HL-60 (cell line): Measurements from ENCODE around the gene MAEA.

Experiments
- CTCF ChIP-seq: IDR thresholded peaks from one replicate; pipeline ENCODE4 v1.5.1; 2011; ENCODE audit warnings: low read length, control low read depth, inconsistent platforms; ENCODE audit not compliant: insufficient read depth
- SPI1 ChIP-seq: IDR thresholded peaks from 2 replicates; pipeline ENCODE4 v1.6.1; 2012; ENCODE audit warnings: low read depth, mild to moderate bottlenecking, borderline replicate concordance

- TF ChIP-seq CTCF (no peak), SPI1 (no peak)
These were observed 65.7 kb downstream of the MAEA start for GRCh38 chr4:1355378-1355777.
